Neural cell (in vitro differentiated cells): Measurements from ENCODE around the gene OLFM4. TPM values are rescaled to one million over a fixed set of nuclear protein-coding genes. Genes with fewer than 3 reads are reported as not detected.

Experiments
- H2AFZ ChIP-seq: fragments of 200-600, 300-800 bp; sonication (generic), shearing (Covaris generic); 2 replicates; pipeline ENCODE4 v1.6.0; 2014; ENCODE audit warnings: low read depth, mild to moderate bottlenecking, antibody characterized with exemption, low read length, moderate library complexity
- H3F3A ChIP-seq: fragments of 200-600 bp; shearing (Covaris generic); 2 replicates; pipeline ENCODE4 v1.6.1; 2016; ENCODE audit warnings: mild to moderate bottlenecking, moderate library complexity, mixed read lengths, antibody characterized with exemption, low read length; ENCODE audit not compliant: insufficient read depth, poor library complexity, severe bottlenecking
- H3K27ac ChIP-seq: fragments of 200-600, 300-800 bp; sonication (generic), shearing (Covaris generic); 2 replicates; pipeline ENCODE4 v1.5.1; 2014; ENCODE audit warnings: mild to moderate bottlenecking, low read length, moderate library complexity
- H3K27me3 ChIP-seq: fragments of 300-800, 200-600 bp; sonication (generic), shearing (Covaris generic); 2 replicates; pipeline ENCODE4 v1.6.0; 2014; ENCODE audit warnings: mild to moderate bottlenecking, low read depth, low read length, moderate library complexity; ENCODE audit not compliant: insufficient read depth
- H3K36me3 ChIP-seq: fragments of 300-800, 200-600 bp; sonication (generic), shearing (Covaris generic); 2 replicates; pipeline ENCODE4 v1.5.1; 2014; ENCODE audit warnings: mild to moderate bottlenecking, antibody characterized with exemption, low read length, moderate library complexity; ENCODE audit not compliant: insufficient read depth
- H3K4me2 ChIP-seq: fragments of 300-800, 200-600 bp; sonication (generic), shearing (Covaris generic); 2 replicates; pipeline ENCODE4 v1.6.0; 2014; ENCODE audit warnings: mild to moderate bottlenecking, low read length
- H3K4me3 ChIP-seq: fragments of 300-800, 200-600 bp; sonication (generic), shearing (Covaris generic); 2 replicates; pipeline ENCODE4 v1.5.1; 2014; ENCODE audit warnings: mild to moderate bottlenecking, low read length, moderate library complexity
- H3K79me2 ChIP-seq: fragments of 200-600 bp; shearing (Covaris generic); replicated peaks from 2 replicates; pipeline ENCODE4 v1.6.0; 2014; ENCODE audit warnings: mild to moderate bottlenecking, low read length, moderate library complexity; ENCODE audit not compliant: insufficient read depth
- H3K9ac ChIP-seq: fragments of 300-800, 200-600 bp; sonication (generic), shearing (Covaris generic); 2 replicates; pipeline ENCODE4 v1.6.1; 2016; ENCODE audit warnings: mild to moderate bottlenecking, low read length, mixed read lengths
- H3K9me2 ChIP-seq: fragments of 200-600 bp; shearing (Covaris generic); 2 replicates; pipeline ENCODE4 v1.6.1; 2016; ENCODE audit warnings: mild to moderate bottlenecking, low read length, mixed read lengths; ENCODE audit not compliant: insufficient read depth
- H3K9me3 ChIP-seq: fragments of 200-600, 300-800 bp; sonication (generic), shearing (Covaris generic); 2 replicates; pipeline ENCODE4 v1.6.1; 2016; ENCODE audit warnings: mild to moderate bottlenecking, mixed run types, low read length, moderate library complexity, mixed read lengths
- H4K20me1 ChIP-seq: fragments of 200-600 bp; shearing (Covaris generic); 2 replicates; pipeline ENCODE4 v1.6.1; 2016; ENCODE audit warnings: mild to moderate bottlenecking, mixed run types; ENCODE audit not compliant: insufficient read depth
- EP300 ChIP-seq: fragments of 450-650 bp; conservative IDR thresholded peaks from 2 replicates; pipeline ENCODE4 v1.6.1; 2014; ENCODE audit warnings: antibody characterized with exemption, mild to moderate bottlenecking, moderate library complexity; ENCODE audit not compliant: poor library complexity, severe bottlenecking
- EZH2 ChIP-seq: fragments of 200-600, 300-800 bp; shearing (Covaris generic), sonication (generic); IDR thresholded peaks from 2 replicates; pipeline ENCODE4 v1.6.1; 2014; ENCODE audit warnings: antibody characterized with exemption, low read length, borderline replicate concordance, mild to moderate bottlenecking; ENCODE audit not compliant: insufficient read depth, poor library complexity, severe bottlenecking
- MXI1 ChIP-seq: fragments of 450-650 bp; conservative IDR thresholded peaks from 2 replicates; pipeline ENCODE4 v1.6.1; 2014; ENCODE audit warnings: antibody characterized with exemption, mild to moderate bottlenecking; ENCODE audit not compliant: poor library complexity, severe bottlenecking
- POLR2AphosphoS5 ChIP-seq: IDR thresholded peaks from 2 replicates; pipeline ENCODE4 v1.6.1; 2012
- RAD21 ChIP-seq: fragments of 450-650 bp; conservative IDR thresholded peaks from 2 replicates; pipeline ENCODE4 v1.6.1; 2014; ENCODE audit warnings: antibody characterized with exemption, mild to moderate bottlenecking, moderate library complexity
- SMC3 ChIP-seq: fragments of 450-650 bp; conservative IDR thresholded peaks from 2 replicates; pipeline ENCODE4 v1.6.1; 2014; ENCODE audit warnings: antibody characterized with exemption, mild to moderate bottlenecking, moderate library complexity; ENCODE audit not compliant: poor library complexity
- TAF1 ChIP-seq: IDR thresholded peaks from 2 replicates; pipeline ENCODE4 v1.6.1; 2012; ENCODE audit warnings: low read depth
- polyA plus RNA-seq: library from polyadenylated mRNA; depleted of rRNA; stranded (reverse); fragments of >200 nt; gene quantifications from 2 replicates; pipeline ENCODE4 v1.2.3, GENCODE V29; 2014
- TF ChIP-seq, protein P1 (sequence below): IDR thresholded peaks from 2 replicates; pipeline ENCODE4 v1.6.1; 2012; ENCODE audit warnings: borderline replicate concordance
- TF ChIP-seq, protein P2 (sequence below): fragments of 450-650 bp; IDR thresholded peaks from 2 replicates; pipeline ENCODE4 v1.5.1; 2014; ENCODE audit warnings: antibody characterized with exemption, mild to moderate bottlenecking, moderate library complexity; ENCODE audit not compliant: poor library complexity, severe bottlenecking

The OLFM4 gene
- polyA plus RNA-seq, 1 donor from 2014 or later: 0.46 TPM

DNA sequence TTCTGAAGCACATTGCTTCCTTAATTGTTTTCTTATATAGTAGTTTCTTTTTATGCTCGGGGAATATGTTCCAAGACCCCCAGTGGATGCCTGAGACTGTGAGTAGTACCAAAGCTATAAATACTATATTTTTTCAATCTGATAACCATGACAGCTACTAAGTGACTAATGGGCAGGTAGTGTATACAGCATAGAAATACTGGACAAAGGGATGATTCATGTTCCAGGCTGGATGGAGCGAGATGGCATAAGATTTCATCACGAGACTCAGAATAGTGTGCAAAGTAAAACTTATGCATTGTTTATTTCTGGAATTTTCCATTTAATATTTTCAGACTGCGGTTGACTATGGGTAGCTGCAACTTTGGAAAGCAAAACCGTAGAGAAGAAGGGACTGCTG is 47.9 kb upstream of the OLFM4 start:
- no peak overlapping the region for H3K4me3 ChIP-seq
- no peak overlapping the region for H3K4me2 ChIP-seq
- H3K27me3 ChIP-seq: no peaks in the 10 kb centered on the region
- TF ChIP-seq TAF1: no peak
- no peaks in the 10 kb centered on the region for H3K9me3 ChIP-seq
- H3K79me2 ChIP-seq: no peaks in the 10 kb centered on the region
- H3K36me3 ChIP-seq: no peaks in the 10 kb centered on the region
- H3K9ac ChIP-seq: no peak overlapping the region
- no peaks in the 10 kb centered on the region for H4K20me1 ChIP-seq
- no peaks in the 10 kb centered on the region for H3K9me2 ChIP-seq
- no peak overlapping the region for H3K27ac ChIP-seq
- H2AFZ ChIP-seq: no peak overlapping the region
- no peaks in the 10 kb centered on the region for H3F3A ChIP-seq

DNA sequence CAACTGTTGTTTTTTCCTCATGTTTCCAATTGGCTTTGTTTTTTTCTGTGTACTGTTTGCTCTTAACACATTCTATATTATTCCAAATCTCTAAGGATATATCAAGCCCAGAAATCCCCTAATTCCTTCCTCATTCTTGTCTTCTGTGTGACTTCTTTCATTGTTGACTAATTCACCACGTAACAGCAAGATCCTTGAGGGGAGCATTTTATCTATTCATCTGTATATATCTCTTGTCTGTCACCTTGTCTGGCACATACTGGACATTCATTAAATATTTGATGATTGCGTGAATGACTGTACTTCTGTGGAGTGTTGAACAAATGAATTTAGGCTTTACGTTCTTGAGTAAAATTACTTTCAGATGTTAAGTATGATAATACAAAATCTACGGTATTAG is 44.8 kb upstream of the OLFM4 start:
- H3F3A ChIP-seq: no peaks in the 10 kb centered on the region
- no peak overlapping the region for H3K9ac ChIP-seq
- H4K20me1 ChIP-seq: no peaks in the 10 kb centered on the region
- H3K79me2 ChIP-seq: no peaks in the 10 kb centered on the region
- H3K9me3 ChIP-seq: no peaks in the 10 kb centered on the region
- no peaks in the 10 kb centered on the region for H3K9me2 ChIP-seq
- H3K27ac ChIP-seq: no peak overlapping the region
- TF ChIP-seq RAD21 (no peak), EZH2 (no peak), MXI1 (no peak), POLR2AphosphoS5 (no peak), SMC3 (no peak), TAF1 (no peak), EP300 (no peak)
- TF ChIP-seq, protein P1, sequence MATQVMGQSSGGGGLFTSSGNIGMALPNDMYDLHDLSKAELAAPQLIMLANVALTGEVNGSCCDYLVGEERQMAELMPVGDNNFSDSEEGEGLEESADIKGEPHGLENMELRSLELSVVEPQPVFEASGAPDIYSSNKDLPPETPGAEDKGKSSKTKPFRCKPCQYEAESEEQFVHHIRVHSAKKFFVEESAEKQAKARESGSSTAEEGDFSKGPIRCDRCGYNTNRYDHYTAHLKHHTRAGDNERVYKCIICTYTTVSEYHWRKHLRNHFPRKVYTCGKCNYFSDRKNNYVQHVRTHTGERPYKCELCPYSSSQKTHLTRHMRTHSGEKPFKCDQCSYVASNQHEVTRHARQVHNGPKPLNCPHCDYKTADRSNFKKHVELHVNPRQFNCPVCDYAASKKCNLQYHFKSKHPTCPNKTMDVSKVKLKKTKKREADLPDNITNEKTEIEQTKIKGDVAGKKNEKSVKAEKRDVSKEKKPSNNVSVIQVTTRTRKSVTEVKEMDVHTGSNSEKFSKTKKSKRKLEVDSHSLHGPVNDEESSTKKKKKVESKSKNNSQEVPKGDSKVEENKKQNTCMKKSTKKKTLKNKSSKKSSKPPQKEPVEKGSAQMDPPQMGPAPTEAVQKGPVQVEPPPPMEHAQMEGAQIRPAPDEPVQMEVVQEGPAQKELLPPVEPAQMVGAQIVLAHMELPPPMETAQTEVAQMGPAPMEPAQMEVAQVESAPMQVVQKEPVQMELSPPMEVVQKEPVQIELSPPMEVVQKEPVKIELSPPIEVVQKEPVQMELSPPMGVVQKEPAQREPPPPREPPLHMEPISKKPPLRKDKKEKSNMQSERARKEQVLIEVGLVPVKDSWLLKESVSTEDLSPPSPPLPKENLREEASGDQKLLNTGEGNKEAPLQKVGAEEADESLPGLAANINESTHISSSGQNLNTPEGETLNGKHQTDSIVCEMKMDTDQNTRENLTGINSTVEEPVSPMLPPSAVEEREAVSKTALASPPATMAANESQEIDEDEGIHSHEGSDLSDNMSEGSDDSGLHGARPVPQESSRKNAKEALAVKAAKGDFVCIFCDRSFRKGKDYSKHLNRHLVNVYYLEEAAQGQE: no peak
- TF ChIP-seq, protein P2, sequence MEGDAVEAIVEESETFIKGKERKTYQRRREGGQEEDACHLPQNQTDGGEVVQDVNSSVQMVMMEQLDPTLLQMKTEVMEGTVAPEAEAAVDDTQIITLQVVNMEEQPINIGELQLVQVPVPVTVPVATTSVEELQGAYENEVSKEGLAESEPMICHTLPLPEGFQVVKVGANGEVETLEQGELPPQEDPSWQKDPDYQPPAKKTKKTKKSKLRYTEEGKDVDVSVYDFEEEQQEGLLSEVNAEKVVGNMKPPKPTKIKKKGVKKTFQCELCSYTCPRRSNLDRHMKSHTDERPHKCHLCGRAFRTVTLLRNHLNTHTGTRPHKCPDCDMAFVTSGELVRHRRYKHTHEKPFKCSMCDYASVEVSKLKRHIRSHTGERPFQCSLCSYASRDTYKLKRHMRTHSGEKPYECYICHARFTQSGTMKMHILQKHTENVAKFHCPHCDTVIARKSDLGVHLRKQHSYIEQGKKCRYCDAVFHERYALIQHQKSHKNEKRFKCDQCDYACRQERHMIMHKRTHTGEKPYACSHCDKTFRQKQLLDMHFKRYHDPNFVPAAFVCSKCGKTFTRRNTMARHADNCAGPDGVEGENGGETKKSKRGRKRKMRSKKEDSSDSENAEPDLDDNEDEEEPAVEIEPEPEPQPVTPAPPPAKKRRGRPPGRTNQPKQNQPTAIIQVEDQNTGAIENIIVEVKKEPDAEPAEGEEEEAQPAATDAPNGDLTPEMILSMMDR: no peak
- H3K4me2 ChIP-seq: no peak overlapping the region
- H2AFZ ChIP-seq: no peak overlapping the region
- no peaks in the 10 kb centered on the region for H3K36me3 ChIP-seq
- no peaks in the 10 kb centered on the region for H3K27me3 ChIP-seq
- H3K4me3 ChIP-seq: no peak overlapping the region

- Histone ChIP-seq H3K9me2 (no peaks in the 10 kb centered on the region), H3K36me3 (no peaks in the 10 kb centered on the region), H3F3A (no peaks in the 10 kb centered on the region), H3K27ac (no peak overlapping the region), H2AFZ (no peak overlapping the region), H3K27me3 (no peaks in the 10 kb centered on the region), H3K4me2 (no peak overlapping the region), H3K9ac (no peak overlapping the region), H4K20me1 (no peaks in the 10 kb centered on the region), H3K4me3 (no peak overlapping the region), H3K79me2 (no peaks in the 10 kb centered on the region), H3K9me3 (no peaks in the 10 kb centered on the region)
- TF ChIP-seq, protein P1: no peak
- no peak for TF ChIP-seq RAD21
- TF ChIP-seq MXI1: no peak
- TF ChIP-seq TAF1: no peak
- TF ChIP-seq EZH2: no peak
- TF ChIP-seq, protein P2: no peak
- no peak for TF ChIP-seq SMC3
- TF ChIP-seq POLR2AphosphoS5: no peak
- no peak for TF ChIP-seq EP300
These were observed 43.7 kb upstream of the OLFM4 start for GRCh38 chr13:52984881-52985363.
